ENCODE results near the gene BNC2. TPM values are rescaled to one million over a fixed set of nuclear protein-coding genes. Genes with fewer than 3 reads are reported as not detected.

The BNC2 gene
- total RNA-seq, 1 donor from 2014 or later = not detected

- no peaks in the 10 kb centered on the region for H3K27me3 Mint-ChIP-seq (ENCODE audit: insufficient read depth)
- no peak overlapping the region for H3K27ac Mint-ChIP-seq
- H3K4me1 Mint-ChIP-seq (ENCODE audit: low read depth) = no peaks in the 10 kb centered on the region
- H3K36me3 Mint-ChIP-seq (ENCODE audit: low read depth) = no peaks in the 10 kb centered on the region
- H3K9me3 Mint-ChIP-seq = no peaks in the 10 kb centered on the region
- H3K4me3 Mint-ChIP-seq = no peak overlapping the region
- no peak for DNase-seq (ENCODE audit: low spot score)
- intact Hi-C loops (cut with micrococcal nuclease) = loop anchor here (10.0 kb wide), 1 partner anchor 51 kb away; no protein-coding TSS in a partner anchor
Measured at GRCh38 chr9:16425562-16426231, 444.8 kb downstream of the BNC2 start.

- Mint-ChIP-seq H3K27me3 (ENCODE audit: insufficient read depth) (no peaks in the 10 kb centered on the region), H3K27ac (no peak overlapping the region), H3K4me3 (no peak overlapping the region), H3K36me3 (ENCODE audit: low read depth) (no peaks in the 10 kb centered on the region), H3K9me3 (no peaks in the 10 kb centered on the region), H3K4me1 (ENCODE audit: low read depth) (no peaks in the 10 kb centered on the region)
- DNase-seq (ENCODE audit: low spot score) = no peak
- intact Hi-C loops (cut with micrococcal nuclease) = loop anchor here (10.0 kb wide), 1 partner anchor 47 kb away; no protein-coding TSS in a partner anchor
Measured at GRCh38 chr9:16422114-16422513, 448.4 kb downstream of the BNC2 start.

GRCh38 chr9:16421532-16421931 is 448.9 kb downstream of the BNC2 start:
- H3K36me3 Mint-ChIP-seq (ENCODE audit: low read depth) = no peaks in the 10 kb centered on the region
- intact Hi-C loops (cut with micrococcal nuclease) = loop anchor here (10.0 kb wide), 1 partner anchor 47 kb away; no protein-coding TSS in a partner anchor
- H3K27ac Mint-ChIP-seq = no peak overlapping the region
- H3K27me3 Mint-ChIP-seq (ENCODE audit: insufficient read depth) = no peaks in the 10 kb centered on the region
- no peak for DNase-seq (ENCODE audit: low spot score)
- H3K4me3 Mint-ChIP-seq = no peak overlapping the region
- H3K9me3 Mint-ChIP-seq = no peaks in the 10 kb centered on the region
- H3K4me1 Mint-ChIP-seq (ENCODE audit: low read depth) = no peaks in the 10 kb centered on the region

GRCh38 chr9:16419124-16419523 is 451.3 kb downstream of the BNC2 start:
- H3K27ac Mint-ChIP-seq = no peak overlapping the region
- no peak for DNase-seq (ENCODE audit: low spot score)
- no peaks in the 10 kb centered on the region for H3K36me3 Mint-ChIP-seq (ENCODE audit: low read depth)
- no peaks in the 10 kb centered on the region for H3K9me3 Mint-ChIP-seq
- intact Hi-C loops (cut with micrococcal nuclease) = no loop called here
- H3K4me3 Mint-ChIP-seq = no peak overlapping the region
- H3K4me1 Mint-ChIP-seq (ENCODE audit: low read depth) = no peaks in the 10 kb centered on the region
- H3K27me3 Mint-ChIP-seq (ENCODE audit: insufficient read depth) = peaks cover 1% of the 10 kb centered on the region

- H3K27ac Mint-ChIP-seq = no peak overlapping the region
- H3K4me3 Mint-ChIP-seq = no peak overlapping the region
- no peaks in the 10 kb centered on the region for H3K4me1 Mint-ChIP-seq (ENCODE audit: low read depth)
- no peak for DNase-seq (ENCODE audit: low spot score)
- peaks cover 4% of the 10 kb centered on the region for H3K27me3 Mint-ChIP-seq (ENCODE audit: insufficient read depth)
- H3K36me3 Mint-ChIP-seq (ENCODE audit: low read depth) = no peaks in the 10 kb centered on the region
- intact Hi-C loops (cut with micrococcal nuclease) = no loop called here
- no peaks in the 10 kb centered on the region for H3K9me3 Mint-ChIP-seq
Measured at GRCh38 chr9:16418721-16419120, 451.7 kb downstream of the BNC2 start.

GRCh38 chr9:16417749-16418148 is 452.7 kb downstream of the BNC2 start:
- Mint-ChIP-seq H3K27ac (no peak overlapping the region), H3K9me3 (no peaks in the 10 kb centered on the region), H3K4me1 (ENCODE audit: low read depth) (no peaks in the 10 kb centered on the region), H3K27me3 (ENCODE audit: insufficient read depth) (peaks cover 4% of the 10 kb centered on the region), H3K36me3 (ENCODE audit: low read depth) (no peaks in the 10 kb centered on the region), H3K4me3 (no peak overlapping the region)
- intact Hi-C loops (cut with micrococcal nuclease) = no loop called here
- DNase-seq (ENCODE audit: low spot score) = no peak

GRCh38 chr9:16417161-16417560 is 453.3 kb downstream of the BNC2 start:
- Mint-ChIP-seq H3K27ac (no peak overlapping the region), H3K36me3 (ENCODE audit: low read depth) (no peaks in the 10 kb centered on the region), H3K4me1 (ENCODE audit: low read depth) (no peaks in the 10 kb centered on the region), H3K9me3 (no peaks in the 10 kb centered on the region), H3K4me3 (no peak overlapping the region), H3K27me3 (ENCODE audit: insufficient read depth) (peaks cover 4% of the 10 kb centered on the region)
- intact Hi-C loops (cut with micrococcal nuclease) = no loop called here
- no peak for DNase-seq (ENCODE audit: low spot score)

- peaks cover 4% of the 10 kb centered on the region for H3K27me3 Mint-ChIP-seq (ENCODE audit: insufficient read depth)
- intact Hi-C loops (cut with micrococcal nuclease) = no loop called here
- H3K27ac Mint-ChIP-seq = no peak overlapping the region
- DNase-seq (ENCODE audit: low spot score) = no peak
- no peaks in the 10 kb centered on the region for H3K4me1 Mint-ChIP-seq (ENCODE audit: low read depth)
- no peak overlapping the region for H3K4me3 Mint-ChIP-seq
- H3K36me3 Mint-ChIP-seq (ENCODE audit: low read depth) = no peaks in the 10 kb centered on the region
- no peaks in the 10 kb centered on the region for H3K9me3 Mint-ChIP-seq
Measured at GRCh38 chr9:16414451-16414850, 456.0 kb downstream of the BNC2 start.

GRCh38 chr9:16413509-16414016 is 456.9 kb downstream of the BNC2 start:
- peaks cover 4% of the 10 kb centered on the region for H3K27me3 Mint-ChIP-seq (ENCODE audit: insufficient read depth)
- DNase-seq (ENCODE audit: low spot score) = no peak

GRCh38 chr9:16412740-16413139 is 457.7 kb downstream of the BNC2 start:
- no peak for DNase-seq (ENCODE audit: low spot score)
- H3K9me3 Mint-ChIP-seq = no peaks in the 10 kb centered on the region
- intact Hi-C loops (cut with micrococcal nuclease) = no loop called here
- no peak overlapping the region for H3K27ac Mint-ChIP-seq
- no peaks in the 10 kb centered on the region for H3K4me1 Mint-ChIP-seq (ENCODE audit: low read depth)
- no peak overlapping the region for H3K4me3 Mint-ChIP-seq
- no peaks in the 10 kb centered on the region for H3K36me3 Mint-ChIP-seq (ENCODE audit: low read depth)
- H3K27me3 Mint-ChIP-seq (ENCODE audit: insufficient read depth) = peaks cover 4% of the 10 kb centered on the region

More at GRCh38 chr9:16413509-16414016, 456.9 kb downstream of the BNC2 start:
- H3K36me3 Mint-ChIP-seq (ENCODE audit: low read depth) = no peaks in the 10 kb centered on the region
- H3K27ac Mint-ChIP-seq = no peak overlapping the region
- intact Hi-C loops (cut with micrococcal nuclease) = no loop called here
- H3K4me3 Mint-ChIP-seq = no peak overlapping the region
- no peaks in the 10 kb centered on the region for H3K4me1 Mint-ChIP-seq (ENCODE audit: low read depth)
- no peaks in the 10 kb centered on the region for H3K9me3 Mint-ChIP-seq

GRCh38 chr9:16411311-16411710 is 459.2 kb downstream of the BNC2 start:
- intact Hi-C loops (cut with micrococcal nuclease) = no loop called here

GRCh38 chr9:16410601-16411280 is 459.7 kb downstream of the BNC2 start:
- H3K9me3 Mint-ChIP-seq = no peaks in the 10 kb centered on the region
- no peak for DNase-seq (ENCODE audit: low spot score)

More at GRCh38 chr9:16411311-16411710, 459.2 kb downstream of the BNC2 start:
- no peaks in the 10 kb centered on the region for H3K9me3 Mint-ChIP-seq
- peaks cover 4% of the 10 kb centered on the region for H3K27me3 Mint-ChIP-seq (ENCODE audit: insufficient read depth)
- H3K36me3 Mint-ChIP-seq (ENCODE audit: low read depth) = no peaks in the 10 kb centered on the region
- H3K4me3 Mint-ChIP-seq = no peak overlapping the region
- DNase-seq (ENCODE audit: low spot score) = no peak
- no peaks in the 10 kb centered on the region for H3K4me1 Mint-ChIP-seq (ENCODE audit: low read depth)
- no peak overlapping the region for H3K27ac Mint-ChIP-seq

GRCh38 chr9:16407617-16408016 is 462.9 kb downstream of the BNC2 start:
- no peaks in the 10 kb centered on the region for H3K27me3 Mint-ChIP-seq (ENCODE audit: insufficient read depth)
- H3K36me3 Mint-ChIP-seq (ENCODE audit: low read depth) = no peaks in the 10 kb centered on the region
- DNase-seq (ENCODE audit: low spot score) = no peak
- no peaks in the 10 kb centered on the region for H3K9me3 Mint-ChIP-seq
- H3K4me3 Mint-ChIP-seq = no peak overlapping the region
- no peaks in the 10 kb centered on the region for H3K4me1 Mint-ChIP-seq (ENCODE audit: low read depth)
- intact Hi-C loops (cut with micrococcal nuclease) = no loop called here
- no peak overlapping the region for H3K27ac Mint-ChIP-seq

More at GRCh38 chr9:16410601-16411280, 459.7 kb downstream of the BNC2 start:
- Mint-ChIP-seq H3K4me3 (no peak overlapping the region), H3K27ac (no peak overlapping the region), H3K4me1 (ENCODE audit: low read depth) (no peaks in the 10 kb centered on the region), H3K36me3 (ENCODE audit: low read depth) (no peaks in the 10 kb centered on the region), H3K27me3 (ENCODE audit: insufficient read depth) (peaks cover 4% of the 10 kb centered on the region)
- intact Hi-C loops (cut with micrococcal nuclease) = no loop called here

Data from activated T-helper 1 cell treated with anti-CD3 and anti-CD28 coated beads, Interleukin-12 subunit alpha, Interleukin-12 subunit beta, Interleukin-2, Interleukin-4 antibody, amounts not matched to agents 30 ng/mL and 10 ng/mL and 1 ng/mL, durations not matched to agents 14 hours and 24 hours and 36 hours (primary cell).